Astrocyte of the cerebellum (primary cell): ENCODE measurements around the gene VSTM4.

ENCODE experiments used
- DNase-seq: peaks from one replicate; pipeline ENCODE4 v3.0.0-alpha.2; 2011; ENCODE audit warnings: low read depth
- H3K4me3 ChIP-seq: 2 replicates; pipeline ENCODE4 v1.5.1; 2011; ENCODE audit warnings: mild to moderate bottlenecking, low read depth, low read length, moderate library complexity
- CTCF ChIP-seq: IDR thresholded peaks from 2 replicates; pipeline ENCODE4 v1.5.1; 2012; ENCODE audit warnings: low read length, low read depth, moderate library complexity, mild to moderate bottlenecking; ENCODE audit errors: missing control alignments
- in situ Hi-C: cut with HindIII; loops from 2 replicates; pipeline ENCODE4 v1.10.0; 2017; ENCODE audit warnings: low sequenced_read_pairs

VSTM4 gene

GRCh38 chr10:49090189-49090575, 25.1 kb downstream of the VSTM4 start:
- no peak for DNase-seq
- no peak overlapping the region for H3K4me3 ChIP-seq
- no peak for TF ChIP-seq CTCF
- in situ Hi-C loops = no loop called here

- TF ChIP-seq CTCF = no peak
- DNase-seq = peak; percentile 80
- in situ Hi-C loops = no loop called here
- no peak overlapping the region for H3K4me3 ChIP-seq
These were observed 25.6 kb downstream of the VSTM4 start for GRCh38 chr10:49089557-49090188.

- in situ Hi-C loops = no loop called here
- no peak for TF ChIP-seq CTCF
- no peak for DNase-seq
- no peak overlapping the region for H3K4me3 ChIP-seq
These were observed 26.2 kb downstream of the VSTM4 start for GRCh38 chr10:49089152-49089551.

- DNase-seq = no peak
- TF ChIP-seq CTCF = no peak
- H3K4me3 ChIP-seq = no peak overlapping the region
- in situ Hi-C loops = no loop called here
These were observed 28.4 kb downstream of the VSTM4 start for GRCh38 chr10:49086889-49087288.

GRCh38 chr10:49083261-49083660, 32.1 kb downstream of the VSTM4 start:
- DNase-seq = no peak
- no peak overlapping the region for H3K4me3 ChIP-seq
- in situ Hi-C loops = no loop called here
- TF ChIP-seq CTCF = no peak

GRCh38 chr10:49082766-49083165, 32.6 kb downstream of the VSTM4 start:
- H3K4me3 ChIP-seq = no peak overlapping the region
- DNase-seq = no peak
- in situ Hi-C loops = no loop called here
- no peak for TF ChIP-seq CTCF
